Retinal pigment epithelial cell (primary cell): ENCODE results near the gene NEIL3.
A peak's percentile ranks its signal among the peaks of the same experiment; 100 is the strongest.

Source experiments
- DNase-seq: peaks from one replicate; pipeline ENCODE4 v3.0.0-alpha.2; 2010; ENCODE audit warnings: low read depth
- H3K4me3 ChIP-seq: 2 replicates; pipeline ENCODE4 v1.5.1; 2011; ENCODE audit warnings: mild to moderate bottlenecking, low read length, control low read depth, moderate library complexity
- CTCF ChIP-seq: conservative IDR thresholded peaks from 2 replicates; pipeline ENCODE4 v1.5.1; 2011; ENCODE audit warnings: low read depth, low read length, control low read depth, inconsistent platforms

NEIL3 gene

GRCh38 chr4:177332119-177332518 lies 22.4 kb downstream of the NEIL3 start:
- TF ChIP-seq CTCF, result no peak
- H3K4me3 ChIP-seq, result no peak overlapping the region
- DNase-seq, result no peak

- TF ChIP-seq CTCF, result peak; percentile 75
- no peak overlapping the region for H3K4me3 ChIP-seq
- no peak for DNase-seq
Measured at GRCh38 chr4:177339477-177340374, 30.1 kb downstream of the NEIL3 start.

GRCh38 chr4:177348348-177348747 lies 38.7 kb downstream of the NEIL3 start:
- no peak for DNase-seq
- H3K4me3 ChIP-seq, result no peak overlapping the region
- no peak for TF ChIP-seq CTCF

GRCh38 chr4:177349191-177349590 lies 39.5 kb downstream of the NEIL3 start:
- no peak for TF ChIP-seq CTCF
- DNase-seq, result no peak
- no peak overlapping the region for H3K4me3 ChIP-seq

- TF ChIP-seq CTCF, result no peak
- H3K4me3 ChIP-seq, result no peak overlapping the region
- DNase-seq, result no peak
Measured at GRCh38 chr4:177351622-177352244, 42.1 kb downstream of the NEIL3 start.

GRCh38 chr4:177356206-177356605 lies 46.5 kb downstream of the NEIL3 start:
- peak; percentile 51 for DNase-seq
- H3K4me3 ChIP-seq, result no peak overlapping the region
- no peak for TF ChIP-seq CTCF

- H3K4me3 ChIP-seq, result no peak overlapping the region
- DNase-seq, result no peak
- no peak for TF ChIP-seq CTCF
Measured at GRCh38 chr4:177356921-177357320, 47.2 kb downstream of the NEIL3 start.
